Memory B cell (primary cell): ENCODE measurements around the gene HOOK1.

ENCODE experiments used
- ATAC-seq: fragments of 150-1000 bp; cut with Tn5 transposase; 2 replicates; pipeline ENCODE4 v1.10.0; 2021; ENCODE audit warnings: low read depth, mild to moderate bottlenecking, moderate library complexity
- DNase-seq, 2 donors: peaks; one replicate each; pipeline ENCODE4 v3.0.0; 2022; ENCODE audit warnings: low spot score in 2 of 2
- H3K27ac Mint-ChIP-seq: one replicate; pipeline ENCODE4 v1.8.0; 2022; ENCODE audit warnings: mild to moderate bottlenecking, moderate library complexity, mixed read lengths
- H3K27me3 Mint-ChIP-seq: one replicate; pipeline ENCODE4 v1.8.0; 2022; ENCODE audit warnings: mixed read lengths
- H3K36me3 Mint-ChIP-seq: one replicate; pipeline ENCODE4 v1.8.0; 2022; ENCODE audit warnings: mild to moderate bottlenecking, mixed read lengths
- H3K4me1 Mint-ChIP-seq: one replicate; pipeline ENCODE4 v1.8.0; 2022; ENCODE audit warnings: mixed read lengths
- H3K4me3 Mint-ChIP-seq: one replicate; pipeline ENCODE4 v1.8.0; 2022; ENCODE audit warnings: mild to moderate bottlenecking, moderate library complexity, mixed read lengths
- H3K9me3 Mint-ChIP-seq: one replicate; pipeline ENCODE4 v1.8.0; 2022; ENCODE audit warnings: mixed read lengths

The HOOK1 gene

DNA sequence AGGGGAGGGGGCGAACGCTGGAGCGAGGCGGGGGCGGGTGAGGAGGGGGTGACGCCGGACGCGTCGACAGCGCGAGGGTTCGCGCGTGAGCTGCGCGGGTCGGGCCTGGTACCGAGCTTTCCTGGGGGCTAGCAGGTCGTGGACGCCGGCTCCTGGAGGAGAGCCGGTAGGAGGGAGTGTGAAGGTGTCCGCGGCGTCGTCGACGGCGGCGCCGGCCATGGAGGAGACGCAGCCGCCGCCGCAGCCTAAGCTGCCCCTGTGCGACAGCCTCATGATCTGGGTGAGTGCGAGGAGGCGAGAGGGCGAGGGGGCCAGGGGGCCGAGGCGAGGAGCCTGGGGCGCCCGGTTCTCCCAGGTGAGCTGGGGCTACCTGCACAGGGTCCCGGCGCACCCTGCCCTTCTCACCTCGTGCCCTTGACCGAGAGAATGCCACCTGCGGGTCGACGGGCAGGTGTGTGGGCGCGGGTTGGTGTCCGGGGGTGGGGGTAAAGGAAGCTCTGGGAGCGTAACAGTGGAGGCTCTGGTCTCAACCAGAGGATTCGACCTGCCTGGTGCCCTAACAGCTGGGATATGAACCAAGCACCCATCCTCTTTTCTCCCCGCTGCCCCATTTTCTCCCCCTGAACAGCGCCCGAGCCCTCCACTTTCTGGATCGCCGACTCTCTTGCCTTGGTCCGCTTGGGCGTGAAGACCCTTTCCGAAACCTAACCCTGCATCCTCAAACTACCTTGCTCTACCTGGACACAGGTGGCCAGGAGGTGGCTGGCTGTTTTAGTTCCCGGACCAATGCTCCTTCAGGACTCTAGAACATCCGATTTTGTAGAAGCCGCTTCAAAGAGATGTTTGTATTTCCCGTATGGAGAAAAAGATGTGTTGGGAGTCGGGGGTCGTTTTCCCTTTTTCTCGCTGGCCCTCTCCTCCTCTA, at the start of gene HOOK1:
Gene HOOK1 (plus strand): TSS at position 49 of the 925 bp plus-strand sequence. CDS start 169 bp downstream, at position 218.
- H3K4me3 Mint-ChIP-seq = no peak within 1 kb of the TSS
- H3K4me1 Mint-ChIP-seq = peaks cover 3% of the 10 kb centered on the region
- H3K36me3 Mint-ChIP-seq = no peaks in the 10 kb centered on the region
- H3K9me3 Mint-ChIP-seq = no peaks in the 10 kb centered on the region
- peak within 1 kb of the TSS; percentile 45 for H3K27ac Mint-ChIP-seq
- peaks cover 2% of the 10 kb centered on the region for H3K27me3 Mint-ChIP-seq
- peak; percentile 1 for ATAC-seq
- peak in 1 of 2 donors; percentile 56 for DNase-seq

DNA sequence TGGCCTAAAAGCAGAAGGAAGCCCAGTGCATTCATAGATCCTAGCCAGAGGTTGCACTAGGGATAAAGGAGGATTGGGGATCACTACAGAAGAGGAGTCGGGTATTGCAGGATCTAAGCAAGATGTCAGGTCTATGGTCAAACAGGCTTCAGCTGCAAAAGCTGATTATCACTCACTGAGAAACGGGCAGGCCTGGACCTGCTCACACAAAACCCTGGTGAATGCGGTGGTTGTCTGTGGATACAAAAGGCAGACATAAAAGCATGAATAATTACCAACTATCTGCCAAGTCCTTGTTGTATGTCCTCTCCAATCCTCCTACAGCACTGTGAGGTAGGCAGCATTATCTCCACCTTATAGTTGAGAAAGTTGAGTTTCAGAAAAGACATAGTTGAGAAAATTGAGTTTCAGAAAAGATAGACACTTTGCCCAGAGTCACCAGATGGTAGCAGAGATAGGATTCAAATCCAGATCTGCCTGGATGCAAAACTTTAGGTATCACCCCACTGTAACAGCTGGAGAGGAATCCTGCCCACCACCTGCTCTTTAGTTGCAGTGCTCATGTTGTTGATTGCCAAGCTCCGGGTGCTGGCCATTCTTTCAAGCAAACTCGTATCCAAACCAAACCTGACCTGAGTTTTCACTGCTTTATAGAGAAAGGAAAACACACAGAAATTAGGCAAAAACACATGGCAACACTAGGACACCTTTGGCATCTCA, 49.6 kb upstream of the HOOK1 start:
- Mint-ChIP-seq H3K4me3 (no peak overlapping the region), H3K36me3 (peaks cover 4% of the 10 kb centered on the region), H3K4me1 (no peaks in the 10 kb centered on the region), H3K27ac (no peak overlapping the region), H3K9me3 (no peaks in the 10 kb centered on the region), H3K27me3 (no peaks in the 10 kb centered on the region)
- no peak for ATAC-seq
- no peak for DNase-seq

DNA sequence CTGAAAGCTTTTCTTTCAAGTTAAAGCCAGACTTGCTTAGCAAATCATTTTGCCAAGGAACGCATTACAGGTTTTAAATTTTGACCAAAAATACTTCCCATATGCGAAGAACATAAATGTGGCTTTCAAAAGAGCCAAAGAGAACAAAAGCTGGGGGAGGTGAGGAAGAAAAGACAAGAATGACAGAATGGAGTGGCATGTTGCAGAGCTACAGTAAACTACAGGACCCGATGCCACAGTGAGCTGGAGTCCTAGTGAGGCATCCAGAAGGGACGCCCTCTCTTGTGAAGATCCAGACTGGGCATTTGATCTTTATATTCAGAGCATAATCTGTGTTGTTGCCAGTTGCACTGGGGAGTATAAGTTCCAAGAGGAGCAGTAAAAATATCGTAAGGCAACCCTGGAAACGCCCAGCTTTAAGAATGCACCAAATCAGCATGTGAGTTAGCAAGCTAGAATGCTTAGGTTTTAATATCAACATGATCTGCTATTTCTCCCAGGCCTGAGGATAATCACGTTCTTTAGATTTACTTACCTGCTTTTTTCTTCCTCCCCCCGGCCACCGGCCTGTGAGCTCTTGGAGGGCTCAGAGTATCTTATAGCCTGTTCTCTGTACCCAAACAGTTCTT, 48.4 kb upstream of the HOOK1 start:
- Mint-ChIP-seq H3K36me3 (peaks cover 4% of the 10 kb centered on the region), H3K4me3 (no peak overlapping the region), H3K27me3 (no peaks in the 10 kb centered on the region), H3K9me3 (no peaks in the 10 kb centered on the region), H3K27ac (no peak overlapping the region), H3K4me1 (no peaks in the 10 kb centered on the region)
- DNase-seq (no peak), ATAC-seq (no peak)

DNA sequence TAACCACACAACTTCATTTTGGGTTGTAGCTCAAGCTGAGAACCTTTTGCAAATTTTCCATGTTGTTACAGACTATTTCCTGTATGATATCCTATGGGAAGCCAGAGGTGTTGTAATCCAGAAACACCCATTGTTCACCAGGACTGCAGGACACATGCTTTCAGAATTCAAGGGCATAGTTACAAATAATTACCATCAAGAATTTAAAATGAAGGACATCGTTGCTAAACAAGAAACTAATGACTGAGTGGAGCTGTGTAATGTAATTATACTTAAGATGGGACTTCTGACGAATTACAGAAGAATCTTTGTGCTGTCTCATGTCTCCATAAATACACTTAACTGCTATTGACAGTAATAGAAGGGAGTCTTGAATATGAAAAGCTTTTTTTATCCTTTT, 47.6 kb upstream of the HOOK1 start:
- peaks cover 4% of the 10 kb centered on the region for H3K36me3 Mint-ChIP-seq
- H3K9me3 Mint-ChIP-seq = no peaks in the 10 kb centered on the region
- no peak for ATAC-seq
- H3K4me3 Mint-ChIP-seq = no peak overlapping the region
- no peak overlapping the region for H3K27ac Mint-ChIP-seq
- H3K4me1 Mint-ChIP-seq = no peaks in the 10 kb centered on the region
- H3K27me3 Mint-ChIP-seq = no peaks in the 10 kb centered on the region
- no peak for DNase-seq

DNA sequence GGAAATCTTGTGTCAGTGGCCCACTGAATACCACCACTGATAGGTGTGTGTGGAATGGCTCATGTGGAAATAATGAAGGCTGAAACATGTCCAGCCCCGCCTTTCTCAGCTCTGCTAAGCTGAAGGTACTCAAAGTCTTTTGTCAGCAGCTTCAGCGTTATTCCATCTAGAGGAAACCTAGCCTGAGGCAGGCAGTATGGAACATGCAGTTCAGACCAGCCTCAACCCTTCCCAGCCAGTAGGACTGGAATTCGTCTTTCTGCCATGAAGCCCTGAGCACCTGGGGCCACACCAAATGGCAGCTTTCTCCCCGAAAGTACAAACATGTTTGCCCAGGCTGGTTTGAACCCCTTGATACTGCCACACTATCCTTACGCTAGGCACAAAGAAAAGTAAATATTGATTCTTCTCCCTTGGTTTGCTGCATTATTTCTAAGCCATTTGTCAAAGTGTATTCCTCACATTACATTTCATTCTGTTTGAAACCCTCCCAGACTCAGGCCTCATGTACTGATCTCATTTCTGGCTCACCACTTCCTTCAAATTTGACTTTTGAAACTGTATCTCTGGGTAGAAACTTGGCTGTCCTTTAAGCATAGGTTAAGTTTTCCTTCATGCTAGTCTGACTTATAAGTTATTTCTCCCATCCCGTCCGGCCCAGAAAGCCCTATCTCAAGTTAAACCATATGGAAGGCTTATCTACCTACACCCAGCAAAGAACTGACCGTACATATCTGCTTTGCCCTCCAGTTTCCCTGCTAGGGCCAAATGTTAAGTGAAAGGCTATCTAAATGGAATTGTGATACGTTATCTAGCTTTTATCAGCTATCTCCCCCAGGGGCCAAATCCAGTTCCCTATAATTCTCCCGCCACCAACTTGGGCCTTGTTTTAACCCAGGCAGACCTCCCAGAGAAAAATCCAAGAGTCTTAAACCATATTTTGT, 45.7 kb upstream of the HOOK1 start:
- Mint-ChIP-seq H3K27me3 (no peaks in the 10 kb centered on the region), H3K9me3 (no peaks in the 10 kb centered on the region), H3K36me3 (no peaks in the 10 kb centered on the region), H3K4me3 (no peak overlapping the region), H3K4me1 (no peaks in the 10 kb centered on the region), H3K27ac (no peak overlapping the region)
- ATAC-seq (no peak), DNase-seq (no peak)

DNA sequence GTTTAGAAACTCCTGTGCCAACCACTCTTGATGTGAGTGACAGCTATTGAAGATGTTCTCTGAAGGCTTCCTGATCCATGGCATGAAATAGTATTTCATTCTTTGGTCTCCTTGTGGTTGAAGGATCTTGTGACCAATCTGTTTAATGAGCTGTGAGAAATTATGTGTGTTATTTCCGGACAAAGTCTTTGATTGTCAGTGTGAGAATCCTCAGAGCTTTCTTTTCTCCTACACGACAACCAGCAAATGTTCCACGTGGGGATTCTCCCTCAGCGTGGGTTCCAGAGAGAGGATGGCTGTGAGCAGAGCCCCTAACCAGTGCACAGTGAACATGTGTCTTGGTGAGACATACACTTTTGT, 45.0 kb upstream of the HOOK1 start:
- no peak overlapping the region for H3K4me3 Mint-ChIP-seq
- DNase-seq = no peak
- no peak overlapping the region for H3K27ac Mint-ChIP-seq
- no peak for ATAC-seq
- no peaks in the 10 kb centered on the region for H3K4me1 Mint-ChIP-seq
- H3K36me3 Mint-ChIP-seq = no peaks in the 10 kb centered on the region
- H3K27me3 Mint-ChIP-seq = no peaks in the 10 kb centered on the region
- H3K9me3 Mint-ChIP-seq = no peaks in the 10 kb centered on the region

DNA sequence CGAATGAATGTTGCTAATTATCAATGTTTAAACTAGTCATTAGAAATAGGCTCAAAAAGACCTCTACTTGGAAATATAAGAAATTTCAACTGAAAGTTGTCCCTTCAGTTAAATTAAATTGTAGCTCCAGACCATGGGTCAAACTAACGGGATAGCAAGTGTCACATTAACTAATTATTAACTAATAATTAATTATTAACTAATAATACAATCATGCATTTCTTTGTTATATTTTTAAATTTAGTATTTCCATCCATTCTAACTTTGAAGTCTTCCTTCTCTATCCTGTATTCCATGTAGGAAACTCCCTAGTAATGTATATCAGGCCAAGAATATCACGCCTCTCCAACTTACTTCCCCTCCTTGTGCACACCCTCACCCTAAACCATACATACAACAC, 43.4 kb upstream of the HOOK1 start:
- ATAC-seq = no peak
- no peaks in the 10 kb centered on the region for H3K27me3 Mint-ChIP-seq

DNA sequence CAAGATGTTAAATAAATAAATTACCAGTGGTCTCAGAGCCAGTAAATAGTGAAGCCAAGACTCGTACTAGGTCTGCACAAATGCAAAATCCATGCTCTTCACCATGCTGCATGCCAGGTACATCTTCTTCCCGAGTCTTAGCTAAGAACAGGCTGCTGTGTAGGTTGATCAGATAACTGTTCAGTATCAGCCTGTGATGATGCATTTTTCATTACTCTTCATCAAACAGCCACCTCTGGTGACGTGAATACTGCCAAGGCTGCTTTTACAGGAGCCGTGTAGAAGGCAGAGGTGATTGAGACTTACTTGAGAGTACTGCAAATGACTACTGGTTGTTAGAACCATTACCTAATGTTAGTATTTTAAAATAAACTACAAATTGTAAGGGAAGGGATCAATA, 39.3 kb upstream of the HOOK1 start:
- H3K9me3 Mint-ChIP-seq = no peaks in the 10 kb centered on the region
- no peak for DNase-seq
- no peaks in the 10 kb centered on the region for H3K36me3 Mint-ChIP-seq
- H3K4me3 Mint-ChIP-seq = no peak overlapping the region
- H3K4me1 Mint-ChIP-seq = no peaks in the 10 kb centered on the region
- no peak for ATAC-seq
- H3K27me3 Mint-ChIP-seq = peaks cover 2% of the 10 kb centered on the region
- no peak overlapping the region for H3K27ac Mint-ChIP-seq

More for the DNA sequence above, 43.4 kb upstream of the HOOK1 start:
- no peak overlapping the region for H3K4me3 Mint-ChIP-seq
- no peak overlapping the region for H3K27ac Mint-ChIP-seq
- no peak for DNase-seq
- no peaks in the 10 kb centered on the region for H3K4me1 Mint-ChIP-seq
- no peaks in the 10 kb centered on the region for H3K36me3 Mint-ChIP-seq
- H3K9me3 Mint-ChIP-seq = no peaks in the 10 kb centered on the region

DNA sequence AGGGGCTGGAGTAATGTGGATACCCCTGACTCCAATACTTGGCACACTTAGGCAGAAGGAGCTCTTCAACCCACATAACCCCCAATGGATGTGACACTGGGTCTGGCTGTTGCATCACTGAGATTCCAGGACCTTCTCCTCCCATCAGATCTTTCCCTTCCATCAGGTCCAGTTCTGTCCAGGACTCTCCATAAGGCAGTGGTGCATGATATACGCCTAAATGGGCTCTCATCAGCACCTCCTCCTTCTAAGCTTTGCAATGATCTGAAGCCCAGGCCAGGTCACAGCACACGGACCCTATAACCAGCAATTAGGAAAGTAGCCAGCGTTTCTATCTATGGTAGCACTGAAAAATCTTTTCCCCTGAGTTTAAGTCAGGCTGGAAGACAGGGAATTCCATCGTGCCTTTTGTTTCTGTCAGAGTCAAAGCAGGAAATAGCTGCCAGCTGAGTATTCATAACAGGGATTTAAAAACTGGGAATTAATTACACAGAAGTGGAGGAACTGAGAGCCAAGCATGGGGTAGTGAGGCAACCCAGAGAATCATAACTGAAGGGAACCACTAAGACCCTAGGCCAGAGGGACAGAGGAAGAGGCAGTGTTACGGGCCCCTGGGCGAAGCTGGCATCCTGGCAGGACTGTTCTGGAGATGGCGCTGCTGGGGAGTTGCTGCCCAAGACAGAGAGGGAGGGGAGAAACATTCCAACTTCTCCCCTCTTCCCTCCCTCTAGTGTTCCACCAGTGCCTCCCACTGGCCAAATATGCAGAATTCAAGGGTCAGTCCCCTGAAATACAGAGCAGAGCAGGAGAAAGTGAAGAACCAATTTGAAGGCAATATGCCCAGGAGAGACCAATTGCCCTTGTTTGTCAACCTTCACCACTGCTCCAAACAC, 37.5 kb upstream of the HOOK1 start:
- H3K27ac Mint-ChIP-seq = no peak overlapping the region
- H3K4me1 Mint-ChIP-seq = no peaks in the 10 kb centered on the region
- H3K36me3 Mint-ChIP-seq = no peaks in the 10 kb centered on the region
- no peak for ATAC-seq
- no peak overlapping the region for H3K4me3 Mint-ChIP-seq
- peaks cover 2% of the 10 kb centered on the region for H3K27me3 Mint-ChIP-seq
- no peak for DNase-seq
- no peaks in the 10 kb centered on the region for H3K9me3 Mint-ChIP-seq

DNA sequence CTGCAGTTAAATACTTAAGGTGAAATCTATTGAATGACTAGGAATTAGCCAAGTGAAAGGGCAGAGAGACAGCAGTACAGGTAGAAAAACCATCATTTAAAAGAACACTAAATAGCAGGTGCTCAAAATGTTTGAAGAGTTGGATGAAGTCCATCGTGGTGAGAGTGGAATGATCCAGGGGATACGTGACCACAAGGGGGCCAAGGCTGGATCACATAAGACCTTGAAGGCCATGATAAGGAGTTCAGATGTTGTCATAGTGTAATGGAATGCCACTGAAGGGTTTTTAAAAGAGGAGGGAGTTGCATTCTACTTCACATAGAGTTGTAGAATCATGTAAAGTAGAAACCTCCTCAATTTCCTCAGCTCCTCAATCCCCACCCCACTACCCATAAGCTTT, 34.8 kb upstream of the HOOK1 start:
- ATAC-seq = no peak
- Mint-ChIP-seq H3K4me3 (no peak overlapping the region), H3K4me1 (no peaks in the 10 kb centered on the region)

DNA sequence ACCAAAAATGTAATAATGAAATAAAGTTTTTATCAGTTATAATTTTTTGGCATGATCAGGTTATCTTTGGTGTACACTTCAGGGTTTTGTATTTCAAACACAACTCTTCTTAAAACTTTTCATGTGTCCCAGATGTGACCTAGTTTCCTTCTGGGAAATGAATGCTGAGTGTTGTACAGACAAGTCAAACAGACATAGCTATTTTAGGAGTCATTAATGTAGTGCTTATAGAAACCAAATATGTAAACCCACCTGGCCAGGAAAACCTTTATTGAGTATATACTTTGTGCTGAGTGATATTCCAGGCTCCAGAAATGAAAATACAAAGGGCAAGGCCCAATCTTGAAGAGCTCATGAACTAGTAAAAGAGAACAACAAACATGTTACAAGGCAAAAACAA, 25.9 kb upstream of the HOOK1 start:
- ATAC-seq (no peak), DNase-seq (no peak)
- H3K4me1 Mint-ChIP-seq = no peaks in the 10 kb centered on the region
- H3K27me3 Mint-ChIP-seq = peaks cover 4% of the 10 kb centered on the region
- no peak overlapping the region for H3K27ac Mint-ChIP-seq
- H3K9me3 Mint-ChIP-seq = peaks cover 22% of the 10 kb centered on the region
- no peak overlapping the region for H3K4me3 Mint-ChIP-seq
- peaks cover 25% of the 10 kb centered on the region for H3K36me3 Mint-ChIP-seq

More for the DNA sequence above, 34.8 kb upstream of the HOOK1 start:
- Mint-ChIP-seq H3K27ac (no peak overlapping the region), H3K27me3 (peaks cover 2% of the 10 kb centered on the region), H3K36me3 (no peaks in the 10 kb centered on the region), H3K9me3 (no peaks in the 10 kb centered on the region)
- DNase-seq = no peak

DNA sequence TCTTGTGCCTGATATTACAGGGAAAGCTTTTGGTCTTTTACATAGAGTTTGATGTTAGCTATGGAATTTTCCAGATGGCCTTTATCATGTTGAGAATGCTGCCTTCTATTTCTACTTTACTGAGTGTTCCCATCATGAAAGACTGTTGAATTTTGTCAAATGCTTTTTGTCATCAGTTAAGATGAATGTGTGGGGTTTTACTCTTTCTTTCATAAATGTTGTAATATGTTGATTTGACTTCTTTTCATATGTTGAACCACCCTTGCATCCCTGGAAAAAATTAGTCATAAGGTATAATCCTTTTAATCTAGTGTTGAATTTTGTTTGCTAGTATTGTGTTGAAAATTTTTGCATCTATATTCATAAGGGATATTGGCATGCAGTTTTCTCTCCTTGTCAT, 16.1 kb upstream of the HOOK1 start:
- Mint-ChIP-seq H3K4me1 (no peaks in the 10 kb centered on the region), H3K27ac (no peak overlapping the region), H3K36me3 (peaks cover 3% of the 10 kb centered on the region), H3K9me3 (peaks cover 11% of the 10 kb centered on the region), H3K4me3 (no peak overlapping the region), H3K27me3 (no peaks in the 10 kb centered on the region)
- no peak for DNase-seq
- no peak for ATAC-seq
